CD4-positive, alpha-beta T cell treated with Interleukin-12 subunit alpha and Interleukin-12 subunit beta, for 1 hour (primary cell): ENCODE results near the gene MAB21L2.
"Not testable (repeated sequence)": the region's sequence is repeated elsewhere in the genome, so short reads cannot be mapped to it uniquely, and the experiment has no call there.

ENCODE experiments used
- DNase-seq: peaks from one replicate; pipeline ENCODE4 v3.0.0-alpha.2; 2020

Gene MAB21L2

DNA sequence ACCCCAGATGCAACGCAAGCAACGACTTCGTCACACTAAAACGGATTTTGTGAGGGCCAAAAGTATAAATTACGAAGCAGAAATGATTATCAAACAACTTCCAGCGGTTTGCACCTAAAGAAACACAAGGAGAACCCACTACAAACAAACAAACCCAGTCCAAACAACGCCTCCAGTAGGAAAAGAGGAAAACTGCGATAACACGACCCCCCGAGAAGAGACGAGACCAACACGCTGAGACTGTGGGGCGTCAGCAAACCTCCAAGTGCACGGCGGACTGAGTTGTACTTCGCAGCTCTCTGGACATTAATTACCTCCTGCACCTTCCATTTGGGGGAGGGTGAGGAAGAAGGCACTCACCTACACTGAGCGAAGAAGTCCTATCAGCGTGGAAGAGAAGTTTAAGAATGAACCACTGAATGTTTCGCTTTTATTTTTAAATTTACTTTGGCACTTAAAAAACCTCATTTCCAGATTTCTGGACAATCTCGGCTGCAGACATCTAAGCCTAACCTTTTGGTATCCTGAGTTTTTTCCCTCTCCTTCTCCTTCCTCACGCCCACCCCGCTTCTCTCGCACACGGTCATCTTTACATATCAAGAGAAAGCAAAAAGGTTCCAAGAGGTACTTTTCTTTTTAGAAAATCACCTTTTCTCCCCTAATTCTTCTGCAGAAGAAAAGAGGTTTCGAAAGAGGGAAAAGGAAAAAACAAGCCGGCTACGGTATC is at the start of gene MAB21L2:
Gene MAB21L2, plus strand, starts transcription at position 6 of the 727 bp plus-strand sequence. CDS start 879 bp downstream, outside the sequence.
- DNase-seq = no peak

DNA sequence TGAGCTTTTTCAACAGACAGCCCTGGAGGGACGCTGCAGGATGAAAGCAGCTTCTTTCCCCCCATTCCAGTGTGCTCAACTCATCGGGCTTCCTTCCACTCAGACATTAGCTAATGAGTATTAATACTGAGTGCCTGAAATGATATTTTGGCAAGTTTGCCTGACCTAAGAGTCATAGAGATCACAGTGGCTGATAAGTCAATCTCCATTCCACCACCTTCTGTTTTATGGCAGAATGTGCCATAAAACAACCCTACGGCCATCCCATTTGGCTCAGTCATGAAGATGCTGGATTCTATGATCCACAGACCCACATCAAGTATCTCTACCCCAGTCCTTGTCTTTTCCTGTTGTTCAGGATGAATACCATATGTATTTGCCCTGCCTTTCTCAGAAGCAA is 48.3 kb upstream of the MAB21L2 start:
- DNase-seq = no peak

DNA sequence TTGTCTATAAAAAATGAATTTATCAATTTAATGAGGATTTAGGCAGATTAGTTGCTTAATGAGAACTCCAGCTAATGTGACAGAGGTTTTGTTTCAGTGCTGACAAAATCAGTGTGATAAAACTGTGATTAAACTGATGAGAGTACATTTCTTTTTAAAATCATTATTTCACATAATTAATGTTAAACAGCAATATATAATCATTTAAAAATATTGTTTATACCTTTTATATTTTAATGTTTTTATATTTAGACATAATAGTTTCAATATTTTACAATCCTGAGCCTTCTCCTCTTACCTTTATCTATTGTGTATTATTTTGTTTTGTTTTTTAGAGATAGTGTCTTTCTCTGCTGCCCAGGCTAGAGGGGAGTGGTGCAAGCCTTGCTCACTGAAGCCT is 47.1 kb upstream of the MAB21L2 start:
- DNase-seq = no peak

DNA sequence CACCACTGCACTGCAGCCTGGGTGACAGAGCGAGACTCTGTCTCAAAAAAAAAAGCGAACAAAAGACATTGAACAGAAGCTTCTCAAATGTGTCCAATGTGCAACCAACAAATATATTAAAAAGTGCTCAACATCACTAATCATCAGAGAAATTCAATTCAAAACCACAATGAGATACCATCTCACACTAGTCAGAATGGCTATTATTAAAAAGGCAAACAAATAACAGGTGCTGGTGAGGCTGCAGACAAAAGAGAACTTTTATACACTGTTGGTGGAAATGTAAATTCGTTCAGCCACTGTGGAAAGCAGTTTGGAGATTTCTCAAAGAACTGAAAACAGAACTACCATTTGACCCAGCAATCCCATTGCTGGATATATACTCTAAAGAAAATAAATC is 44.0 kb upstream of the MAB21L2 start:
- not testable (repeated sequence) for DNase-seq

DNA sequence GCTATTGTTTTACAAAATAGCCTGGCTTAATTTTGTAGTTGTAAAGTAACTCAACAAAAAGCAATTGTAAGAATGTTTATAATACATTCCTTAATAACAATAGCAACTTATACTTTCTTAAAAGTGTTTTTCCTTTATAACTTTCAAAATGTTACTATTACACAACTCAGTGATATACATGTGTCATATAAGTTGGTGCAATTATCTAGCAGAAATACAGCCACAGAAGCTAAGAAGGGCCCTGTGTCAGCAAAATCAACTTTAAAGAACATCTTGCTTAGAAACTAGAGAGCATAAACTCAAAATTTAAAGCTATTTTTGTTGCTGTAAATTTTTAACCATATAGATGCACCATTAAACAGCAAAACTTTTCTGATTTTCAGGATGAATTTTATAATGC is 41.4 kb upstream of the MAB21L2 start:
- DNase-seq = no peak

DNA sequence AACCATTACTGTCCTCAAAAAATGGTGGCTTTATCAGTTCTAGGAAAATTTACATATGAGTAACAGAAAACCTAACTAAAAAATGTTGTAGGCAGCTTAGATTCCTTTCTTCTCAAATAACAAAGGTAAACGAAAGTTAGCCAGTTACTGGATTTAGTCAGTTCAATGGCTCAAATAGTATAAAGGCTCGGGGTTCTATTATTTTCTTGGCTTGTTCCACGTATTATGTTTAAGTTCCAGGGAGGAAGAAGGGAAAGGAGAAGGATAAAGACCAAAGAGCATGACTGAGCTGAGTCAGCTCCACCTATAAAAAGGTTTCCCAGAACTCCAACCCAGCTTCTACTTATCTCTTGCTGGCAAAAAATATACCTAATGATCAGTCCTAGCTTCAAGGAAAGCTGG is 41.0 kb upstream of the MAB21L2 start:
- DNase-seq = no peak

DNA sequence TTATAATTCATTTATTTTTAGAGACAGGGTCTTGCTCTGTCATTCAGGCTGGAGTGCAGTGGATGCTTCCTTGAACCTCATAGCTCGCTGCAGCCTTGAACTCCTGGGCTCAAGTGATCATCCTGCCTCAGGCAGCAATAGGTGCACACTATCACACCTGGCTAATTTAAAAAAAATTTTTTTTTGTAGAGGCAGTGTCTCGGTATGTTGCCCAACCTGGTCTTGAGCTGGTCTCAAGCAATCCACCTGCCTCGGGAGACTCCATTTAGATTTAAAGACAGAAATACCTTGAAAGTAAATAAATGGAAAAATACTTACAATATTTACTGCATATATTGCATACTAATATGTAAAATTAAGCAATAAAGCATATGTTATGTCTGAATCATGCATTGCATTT is 40.3 kb upstream of the MAB21L2 start:
- DNase-seq = no peak

DNA sequence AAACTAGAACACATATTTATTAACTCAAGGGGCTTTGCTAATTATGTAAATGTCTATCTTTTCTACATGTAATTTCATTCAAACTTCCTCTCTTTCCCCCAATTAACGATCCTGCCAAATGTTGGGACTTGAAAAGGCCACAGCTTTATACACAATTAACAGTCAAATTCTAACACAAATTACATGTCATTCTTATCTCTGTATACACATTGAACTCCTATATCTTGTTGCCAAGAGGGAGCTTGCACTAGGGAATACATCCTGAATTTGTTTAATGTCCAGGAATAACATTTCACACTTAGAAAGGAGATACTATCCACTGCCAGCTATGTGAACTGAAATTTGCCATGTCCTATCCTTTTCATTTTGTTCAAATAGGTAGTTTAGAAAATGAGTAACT is 38.9 kb upstream of the MAB21L2 start:
- DNase-seq = no peak

DNA sequence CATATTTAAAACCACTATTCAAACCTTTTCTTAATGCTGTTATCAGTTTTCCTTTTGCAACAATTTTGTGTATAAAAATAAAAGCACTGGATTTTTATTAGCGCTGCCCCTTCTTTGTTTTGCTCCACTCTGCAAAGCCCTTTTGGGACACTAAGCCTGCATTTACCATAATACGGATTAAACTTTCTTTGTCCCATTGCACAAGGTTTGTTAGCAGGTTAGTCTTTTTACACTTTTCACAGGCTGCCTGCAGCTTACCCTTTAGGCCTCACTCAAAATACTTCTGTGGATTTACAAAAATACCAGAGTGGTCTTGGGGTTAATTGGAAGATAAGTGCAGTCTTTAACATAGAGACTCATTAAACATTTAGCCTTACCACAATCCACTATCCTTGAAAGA is 35.7 kb upstream of the MAB21L2 start:
- DNase-seq = no peak

DNA sequence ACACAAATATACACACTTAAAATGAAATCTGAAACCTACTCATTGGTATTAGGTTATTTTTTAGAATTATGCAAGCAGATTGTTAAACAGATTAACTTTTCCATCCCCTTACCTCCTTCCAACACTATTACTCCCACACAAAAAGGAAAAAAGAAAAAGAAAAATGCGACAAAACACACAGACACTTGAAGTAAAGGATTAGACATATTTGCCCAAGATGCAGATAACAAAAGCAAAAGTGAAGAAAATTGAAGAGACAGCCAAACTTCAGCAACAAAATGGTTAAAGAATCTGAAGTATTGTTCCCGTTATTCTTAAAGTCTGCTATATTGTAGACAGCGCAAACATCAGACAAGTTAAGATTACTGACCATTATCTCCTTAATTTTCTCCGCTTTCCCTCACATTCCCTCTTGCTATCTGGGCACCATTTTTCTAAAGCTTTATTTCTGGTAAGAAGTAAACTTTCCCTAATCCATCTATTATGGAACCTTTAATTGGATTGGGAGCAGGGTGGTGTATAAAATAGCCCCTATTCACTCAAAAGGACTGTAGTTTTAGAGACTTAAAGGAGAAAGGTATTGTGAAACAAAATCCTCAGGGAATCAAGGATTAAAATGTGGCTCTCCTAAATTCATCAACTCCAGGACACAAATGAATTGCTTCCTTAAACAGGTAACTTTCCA is 34.7 kb upstream of the MAB21L2 start:
- DNase-seq = no peak

DNA sequence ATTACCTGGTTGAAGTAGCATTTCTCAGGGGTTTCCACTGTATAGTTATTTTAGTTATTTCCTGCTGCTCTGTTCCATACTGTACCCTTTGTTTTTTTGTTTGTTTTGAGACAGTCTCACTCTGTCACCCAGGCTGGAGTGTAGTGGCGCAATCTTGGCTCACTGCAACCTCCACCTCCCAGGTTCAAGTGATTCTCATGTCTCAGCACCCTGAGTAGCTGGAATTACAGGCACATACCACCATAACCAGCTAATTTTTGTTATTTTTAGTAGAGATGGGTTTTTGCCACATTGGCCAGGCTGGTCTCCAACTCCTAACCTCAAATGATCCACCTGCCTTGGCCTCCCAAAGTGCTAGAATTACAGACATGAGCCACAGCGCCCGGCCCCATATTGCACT is 24.1 kb upstream of the MAB21L2 start:
- DNase-seq = not testable (repeated sequence)

DNA sequence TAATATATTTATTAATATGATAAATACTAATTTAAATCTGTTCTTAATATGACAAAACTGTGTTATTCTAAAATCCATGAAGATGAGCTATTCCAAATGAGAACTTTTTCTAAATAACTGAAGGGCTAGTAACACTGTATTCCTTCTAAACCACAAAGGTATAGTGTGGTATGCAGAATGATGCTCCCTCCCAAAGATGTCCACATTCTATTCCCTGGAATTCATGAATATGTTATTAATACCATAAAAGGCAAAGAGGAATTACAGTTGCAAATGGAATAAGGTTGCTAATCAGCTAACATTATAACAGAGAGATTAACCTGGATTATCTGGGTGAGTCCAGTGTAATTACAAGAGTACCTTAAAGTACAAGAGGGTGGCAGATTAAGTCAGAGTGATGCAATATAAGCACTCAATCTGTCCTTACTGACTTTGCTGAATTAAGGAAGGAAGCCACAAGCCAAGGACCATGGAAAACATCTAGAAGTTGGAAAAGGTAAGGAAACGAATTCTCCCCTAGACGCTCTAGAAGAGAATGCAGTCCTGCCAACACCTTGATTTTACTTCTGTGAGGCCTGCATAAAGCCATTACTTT is 20.7 kb upstream of the MAB21L2 start:
- DNase-seq = no peak

DNA sequence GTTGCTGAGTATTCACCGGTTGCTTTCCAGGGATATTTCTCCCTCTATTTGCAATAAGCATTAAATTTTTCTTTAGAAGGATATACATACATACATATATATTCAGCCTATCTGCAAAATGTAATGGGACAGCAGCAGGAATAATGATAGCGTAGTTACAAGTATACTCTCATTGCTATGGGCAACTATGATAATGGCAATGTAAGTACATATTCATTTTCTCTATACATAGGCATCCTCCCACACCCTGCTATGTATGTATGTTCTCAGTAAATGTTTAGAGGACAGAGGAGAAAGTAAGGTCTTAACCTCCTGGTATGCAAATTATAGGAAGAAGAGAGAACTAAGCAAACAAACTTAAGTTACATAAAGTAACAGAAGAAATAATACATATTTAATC is 19.7 kb upstream of the MAB21L2 start:
- no peak for DNase-seq

DNA sequence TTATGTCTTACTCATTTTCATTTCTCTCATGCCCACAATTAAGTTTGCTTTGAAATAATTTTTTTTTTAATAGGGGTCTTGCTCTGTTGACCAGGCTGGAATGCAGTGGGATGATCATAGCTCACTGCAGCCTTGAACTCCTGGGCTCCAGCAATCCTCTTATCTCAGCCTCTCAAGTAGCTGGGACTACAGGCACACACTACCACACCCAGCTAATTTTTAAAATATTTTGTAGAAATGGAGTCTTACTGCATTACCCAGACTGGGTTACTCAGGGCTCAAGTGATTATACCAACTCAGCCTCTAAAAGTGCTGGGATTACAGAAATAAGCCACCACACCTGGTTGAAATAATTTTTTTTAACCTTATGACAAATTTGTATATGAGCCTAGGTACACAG is 19.2 kb upstream of the MAB21L2 start:
- no peak for DNase-seq

DNA sequence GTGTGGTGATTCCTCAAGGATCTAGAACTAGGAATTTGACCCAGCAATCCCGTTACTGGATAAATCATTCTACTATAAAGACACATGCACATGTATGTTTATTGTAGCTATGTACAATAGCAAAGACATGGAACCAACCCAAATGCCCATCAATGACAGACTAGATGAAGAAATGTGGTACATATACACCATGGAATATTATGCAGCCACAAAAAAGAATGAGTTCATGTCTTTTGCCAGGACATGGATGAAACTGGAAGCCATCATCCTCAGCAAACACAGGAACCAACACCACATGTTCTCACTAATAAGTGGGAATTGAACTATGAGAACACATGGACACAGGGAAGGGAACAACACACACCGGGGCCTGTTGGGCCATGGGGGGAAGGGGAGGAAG is 17.0 kb upstream of the MAB21L2 start:
- not testable (repeated sequence) for DNase-seq

DNA sequence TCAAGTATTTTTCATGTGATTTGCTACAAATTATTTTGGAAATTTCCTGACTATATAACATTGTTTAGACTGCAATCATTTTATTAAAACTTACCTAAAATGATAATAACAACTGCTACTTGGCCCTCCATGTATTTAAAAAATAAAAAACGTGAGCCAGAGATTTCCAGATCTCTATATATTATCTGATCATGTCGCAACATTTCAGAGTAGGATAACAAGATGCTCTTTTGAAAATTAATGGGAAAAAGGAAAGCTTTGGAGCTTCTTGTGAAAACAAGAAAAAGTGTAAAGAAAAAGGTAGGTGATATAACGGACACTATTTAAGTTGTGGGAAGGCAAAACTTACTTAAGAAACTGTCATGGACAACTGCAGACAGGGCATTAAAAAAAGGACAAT is 14.9 kb upstream of the MAB21L2 start:
- DNase-seq = no peak

DNA sequence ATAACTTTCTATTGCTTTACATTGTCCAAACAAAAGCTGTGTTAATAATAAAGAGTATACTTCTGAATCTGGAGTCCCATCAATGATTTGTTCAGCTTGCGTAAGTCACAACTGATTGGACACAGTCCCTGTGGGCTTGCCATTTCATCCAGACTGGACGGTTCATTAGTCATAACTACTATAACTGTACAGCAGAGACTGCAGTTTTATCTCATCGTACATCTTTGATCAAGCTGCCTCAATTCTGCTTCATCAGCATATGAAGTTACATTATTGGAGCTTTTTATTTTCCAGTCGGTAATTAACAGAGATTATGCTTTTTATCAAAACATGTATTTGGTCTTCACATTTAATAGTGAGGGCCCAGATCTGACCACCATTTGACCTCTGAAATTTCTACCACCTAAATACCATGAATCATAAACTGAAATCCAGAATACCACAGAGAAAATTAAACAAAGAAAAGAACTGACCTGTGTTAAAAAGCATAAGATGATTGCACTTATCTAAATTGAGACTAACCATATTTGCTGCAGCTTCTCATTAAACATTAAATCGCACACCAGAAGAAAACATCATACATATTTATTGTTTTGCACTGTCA is 12.5 kb upstream of the MAB21L2 start:
- no peak for DNase-seq

DNA sequence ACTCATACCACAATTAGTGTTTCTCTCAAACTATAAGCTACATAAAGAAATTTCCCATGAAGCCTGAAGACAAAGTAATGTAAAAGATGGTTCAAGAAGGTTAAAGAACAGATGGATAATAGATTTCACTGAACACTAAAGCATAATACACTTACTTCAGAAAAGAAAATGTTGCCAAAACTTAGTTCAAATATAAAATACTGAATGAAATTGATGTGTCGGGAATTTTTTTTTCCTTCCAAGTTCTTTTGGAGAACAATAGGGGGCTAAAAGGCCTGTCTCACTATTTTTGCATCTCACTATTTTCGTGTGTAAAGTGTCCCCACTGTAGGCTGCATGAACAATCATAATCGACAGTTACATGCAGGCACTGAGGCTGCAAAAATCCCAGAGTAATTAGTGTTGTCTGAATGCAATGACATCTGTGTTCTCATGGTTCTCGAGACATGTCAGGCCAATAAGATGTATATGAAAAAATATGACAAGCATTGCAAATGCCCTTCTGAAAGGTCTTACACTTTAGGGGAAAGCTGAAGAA is 11.9 kb upstream of the MAB21L2 start:
- DNase-seq = no peak

DNA sequence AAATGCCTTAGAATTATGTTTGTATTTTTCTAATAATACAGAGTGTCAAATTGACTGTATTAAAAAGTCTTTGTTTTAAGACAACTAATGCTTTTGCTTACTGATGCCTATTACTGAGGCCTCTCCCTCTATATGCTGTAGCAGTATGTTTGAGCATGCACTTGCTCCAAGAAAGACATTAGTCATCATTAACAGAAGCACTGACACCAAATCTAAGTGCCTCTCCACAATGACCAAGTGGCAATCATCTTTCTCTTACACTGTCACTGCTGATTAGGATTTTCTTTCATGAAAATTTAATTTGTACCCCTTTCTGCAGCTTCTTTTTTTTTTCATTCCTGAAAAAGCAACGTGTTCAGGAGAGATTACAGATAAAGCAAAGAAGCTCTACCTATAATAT is 11.1 kb upstream of the MAB21L2 start:
- no peak for DNase-seq

DNA sequence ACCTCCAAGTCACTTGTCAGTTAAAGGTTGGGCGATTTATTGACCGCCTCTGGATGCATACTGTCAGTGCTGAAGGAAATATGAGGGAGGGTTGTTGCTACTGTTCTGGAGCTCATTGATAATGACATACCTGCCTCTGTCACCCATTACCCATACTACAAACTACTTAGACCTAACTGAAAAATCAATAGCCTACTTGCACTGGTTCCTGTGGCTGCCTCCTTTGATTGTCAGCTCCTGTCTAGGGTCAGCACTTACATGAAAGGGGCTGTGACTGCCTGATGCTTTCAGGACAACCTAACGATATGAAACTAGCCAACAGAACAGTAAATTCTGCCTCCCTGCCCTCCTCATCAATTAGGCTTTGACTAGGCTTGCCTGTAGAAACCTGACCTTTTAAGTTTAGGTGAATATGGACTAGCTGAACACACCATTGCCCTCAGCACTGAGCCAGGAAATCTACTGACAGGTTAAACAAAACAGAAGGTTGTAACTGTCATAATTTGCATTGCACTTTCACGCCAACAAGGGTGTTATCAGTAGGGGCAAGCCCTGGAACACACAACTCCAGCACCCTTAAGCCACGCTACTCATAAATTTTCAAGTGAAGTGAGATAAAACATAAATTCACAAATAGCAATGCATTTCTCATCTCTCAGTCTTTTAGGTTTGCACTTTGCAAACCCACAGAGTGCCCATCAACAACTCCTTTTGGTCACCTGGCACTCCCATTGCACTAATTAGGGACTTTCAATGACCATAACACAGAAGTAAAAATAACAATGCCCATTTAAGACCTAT is 9.0 kb upstream of the MAB21L2 start:
- no peak for DNase-seq

DNA sequence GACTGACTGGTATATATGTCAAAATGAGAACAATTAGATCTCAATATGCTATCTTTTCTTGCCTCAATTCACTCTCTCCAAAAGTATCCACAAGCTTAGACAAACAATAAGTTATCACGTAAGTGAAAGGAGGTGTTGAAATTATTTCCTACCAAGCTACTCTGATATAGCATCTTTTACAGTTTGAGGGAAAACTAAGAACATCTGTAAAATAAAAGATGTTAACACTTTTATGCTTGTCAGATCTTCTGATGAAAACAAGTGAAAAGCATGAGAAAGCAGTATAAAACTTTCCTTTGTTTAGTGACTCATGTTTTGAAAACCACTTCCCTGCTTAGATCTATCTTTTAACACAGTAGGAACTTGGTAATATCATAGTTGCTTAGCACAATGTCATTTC is 8.4 kb upstream of the MAB21L2 start:
- no peak for DNase-seq

DNA sequence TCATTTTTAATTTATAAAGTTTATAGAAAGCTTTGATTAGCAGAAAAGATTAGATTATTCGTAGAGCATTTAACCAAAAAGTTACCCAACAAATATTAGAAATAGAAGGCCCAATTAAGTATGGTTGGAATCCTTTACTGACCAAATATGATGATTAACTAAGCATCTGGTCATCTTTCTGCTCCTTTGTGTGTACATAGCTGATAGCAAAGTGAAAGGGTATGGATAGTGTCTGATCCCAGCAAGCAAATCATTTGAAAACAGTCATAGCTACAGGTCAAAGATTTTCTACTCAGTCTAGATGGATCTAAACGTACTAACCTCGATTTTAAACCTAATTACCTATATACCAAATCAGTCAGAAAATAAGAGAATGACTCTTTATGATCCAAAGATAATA is 7.3 kb upstream of the MAB21L2 start:
- DNase-seq = no peak

DNA sequence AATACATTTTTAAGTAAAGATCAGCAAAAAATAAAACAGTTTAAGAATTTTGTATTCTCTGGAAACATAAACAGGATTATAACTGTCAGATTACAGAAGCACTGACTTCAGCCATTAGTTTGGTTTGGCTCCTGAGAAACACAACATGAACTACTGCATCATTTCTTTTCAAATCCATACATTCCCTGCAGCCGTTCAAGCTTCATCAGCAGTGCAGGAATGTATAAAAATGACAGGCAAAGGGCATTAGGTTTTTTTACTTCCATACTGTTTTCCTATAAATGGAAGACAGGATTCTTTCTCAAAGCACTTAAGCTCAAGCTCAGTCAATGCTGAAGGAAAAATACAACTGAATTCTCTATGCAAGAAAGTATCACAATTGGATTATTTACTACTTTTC is 4.2 kb upstream of the MAB21L2 start:
- no peak for DNase-seq
